GM23338 (cell line): Measurements from ENCODE around the gene CENPS. TPM values are rescaled to one million over a fixed set of nuclear protein-coding genes. Genes with fewer than 3 reads are reported as not detected.

Source experiments
- CTCF ChIP-seq, 2 experiments: fragments of 200-600 bp in 1 of 2; sonication (generic) in 1 of 2; conservative IDR thresholded peaks; 2 replicates each; pipeline versions ENCODE4 v1.5.1 to v1.6.1; 2016 to 2017; ENCODE audit warnings: antibody characterized with exemption in 2 of 2, low read depth in 2 of 2, mild to moderate bottlenecking in 2 of 2, moderate library complexity in 1 of 2
- REST ChIP-seq: IDR thresholded peaks from one replicate; pipeline ENCODE4 v1.6.1; 2018; ENCODE audit warnings: antibody characterized with exemption; ENCODE audit not compliant: unreplicated experiment
- polyA plus RNA-seq: library from polyadenylated mRNA; unstranded; fragments of >200 nt; fragmentation: Nextera tagmentation; extraction: Ambion mirVana; gene quantifications from 2 replicates; pipeline ENCODE4 v1.2.1, GENCODE V29; 2016
- total RNA-seq: library from RNA; depleted of rRNA; stranded (reverse); fragments of >200 nt; shearing (Covaris generic); gene quantifications from 2 replicates; pipeline ENCODE4 v1.2.3, GENCODE V29; 2014; rRNA removed

The CENPS gene
- total and polyA plus RNA-seq, 2 experiments from 2014 or later = 4.7 to 31.3 TPM

- TF ChIP-seq CTCF (conservative IDR thresholded peaks at IDR 0.05; ENCODE audit: low read depth in 2 of 2) = no peak
- TF ChIP-seq REST = no peak
These were observed 60.2 kb downstream of the CENPS start (continued) for GRCh38 chr1:10490286-10490970.

Other genes with a start within 250 kb of the CENPS start
- gene KIF1B, start 219.9 kb upstream of the CENPS start, total RNA-seq = 68.4 and 70.3 TPM in 2 replicates
- gene KIF1B, start 219.9 kb upstream of the CENPS start, polyA plus RNA-seq = 18.7 and 21.5 TPM in 2 replicates
- 274 and 305 TPM in 2 replicates for gene PGD, start 31.4 kb upstream of the CENPS start, total RNA-seq
- 158 and 174 TPM in 2 replicates for gene PGD, start 31.4 kb upstream of the CENPS start, polyA plus RNA-seq
- 0.16 TPM in 1 of 2 replicates, not detected in the other for gene CORT, start 19.6 kb downstream of the CENPS start, total RNA-seq
- gene CORT, start 19.6 kb downstream of the CENPS start, polyA plus RNA-seq = 0.99 and 1.4 TPM in 2 replicates
- gene DFFA, start 42.1 kb downstream of the CENPS start, total RNA-seq = 77.4 and 82.0 TPM in 2 replicates
- 61.4 and 65.2 TPM in 2 replicates for gene DFFA, start 42.1 kb downstream of the CENPS start, polyA plus RNA-seq
- gene PEX14, start 44.5 kb downstream of the CENPS start, total RNA-seq = 14.0 and 19.6 TPM in 2 replicates
- gene PEX14, start 44.5 kb downstream of the CENPS start, polyA plus RNA-seq = 16.4 and 17.6 TPM in 2 replicates